GM18870 (cell line): ENCODE measurements around the gene PEBP1.
"Not testable (repeated sequence)": the region's sequence is repeated elsewhere in the genome, so short reads cannot be mapped to it uniquely, and the experiment has no call there.

Experiments
- ATAC-seq: cut with Tn5 transposase; IDR thresholded peaks from one replicate; pipeline ENCODE4 v1.9.1; 2021; ENCODE audit warnings: moderate library complexity; ENCODE audit not compliant: unreplicated experiment

The PEBP1 gene

DNA sequence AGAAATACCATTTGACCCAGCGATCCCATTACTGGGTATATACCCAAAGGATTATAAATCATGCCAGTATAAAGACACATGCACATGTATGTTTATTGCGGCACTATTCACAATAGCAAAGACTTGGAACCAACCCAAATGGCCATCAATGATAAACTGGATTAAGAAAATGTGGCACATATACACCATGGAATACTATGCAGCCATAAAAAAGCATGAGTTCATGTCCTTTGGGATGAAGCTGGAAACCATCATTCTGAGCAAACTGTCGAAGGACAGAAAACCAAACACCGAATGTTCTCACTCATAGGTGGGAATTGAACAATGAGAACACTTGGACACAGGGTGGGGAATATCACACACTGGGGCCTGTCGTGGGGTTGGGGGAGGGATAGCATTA is 6.5 kb upstream of the PEBP1 start:
- not testable (repeated sequence) for ATAC-seq

DNA sequence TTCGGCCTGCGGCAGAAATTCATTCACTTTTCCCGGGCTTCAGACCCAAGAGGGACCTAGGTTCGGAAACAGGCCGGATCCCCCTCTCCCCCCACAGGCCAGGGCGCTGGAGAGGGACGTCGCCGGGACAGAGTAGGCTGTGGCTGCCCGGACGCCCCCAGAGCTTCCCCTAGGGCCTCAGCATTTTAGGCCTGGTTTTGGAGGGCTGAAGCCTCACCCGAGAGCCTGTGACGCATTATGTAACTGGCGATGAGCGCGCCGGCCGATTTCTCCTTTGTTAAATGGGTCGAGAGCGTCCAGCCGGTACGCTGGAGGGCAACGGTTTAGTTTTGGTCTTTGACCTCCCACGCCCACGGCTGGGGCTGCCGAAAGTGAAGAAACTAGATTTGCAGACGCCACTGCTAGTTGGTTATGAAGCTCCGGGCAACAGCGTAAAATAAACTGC is 657 bp downstream of the PEBP1 start:
- ATAC-seq = peak; percentile 27

DNA sequence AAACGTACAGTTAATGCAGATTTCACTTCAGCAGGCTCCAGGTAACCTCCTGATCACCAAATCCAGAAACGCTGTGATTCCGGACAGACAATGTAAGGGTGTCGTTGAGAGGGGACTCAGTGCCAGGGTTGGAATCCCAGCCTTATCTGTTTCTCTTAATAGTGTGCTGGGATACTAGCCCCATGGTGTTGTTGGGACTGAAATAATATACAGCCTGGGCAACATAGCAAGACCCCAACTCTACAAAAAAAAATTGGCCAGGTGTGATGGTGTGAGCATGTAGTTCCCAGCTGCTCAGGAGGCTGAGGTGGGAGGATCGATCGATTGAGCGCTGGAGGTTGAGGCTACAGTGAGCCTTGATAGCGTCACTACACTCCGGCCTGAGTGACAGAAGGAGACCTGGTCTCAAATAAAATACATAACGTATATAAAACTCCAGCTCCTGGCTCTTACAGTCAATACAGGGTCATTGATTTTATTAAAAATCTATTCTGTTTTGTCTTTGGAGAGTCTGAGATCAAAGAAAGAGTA is 1.3 kb downstream of the PEBP1 start:
- ATAC-seq = no peak

DNA sequence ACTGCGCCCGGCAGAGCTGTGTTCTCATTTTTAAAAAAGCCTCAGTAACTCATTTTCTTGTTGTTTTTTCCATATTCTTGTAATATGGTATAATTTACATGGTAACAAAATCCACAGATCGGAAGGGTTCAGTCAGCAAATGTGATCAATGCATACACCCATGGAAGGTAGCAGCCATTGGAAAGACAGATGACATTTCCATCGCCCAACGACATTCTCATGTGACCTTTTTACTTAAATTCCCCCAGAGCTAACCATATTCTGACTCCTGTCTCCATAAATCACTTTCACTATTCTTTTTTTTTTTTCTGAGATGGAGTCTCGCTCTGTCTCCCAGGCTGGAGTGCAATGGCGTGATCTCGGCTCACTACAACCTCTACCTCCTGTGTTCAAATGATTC is 4.9 kb downstream of the PEBP1 start:
- no peak for ATAC-seq

DNA sequence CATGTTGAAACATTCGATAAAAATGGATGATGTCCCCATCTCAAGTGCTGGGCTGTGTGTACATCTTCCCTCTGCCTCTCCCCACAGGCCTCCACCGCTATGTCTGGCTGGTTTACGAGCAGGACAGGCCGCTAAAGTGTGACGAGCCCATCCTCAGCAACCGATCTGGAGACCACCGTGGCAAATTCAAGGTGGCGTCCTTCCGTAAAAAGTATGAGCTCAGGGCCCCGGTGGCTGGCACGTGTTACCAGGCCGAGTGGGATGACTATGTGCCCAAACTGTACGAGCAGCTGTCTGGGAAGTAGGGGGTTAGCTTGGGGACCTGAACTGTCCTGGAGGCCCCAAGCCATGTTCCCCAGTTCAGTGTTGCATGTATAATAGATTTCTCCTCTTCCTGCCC is 8.6 kb downstream of the PEBP1 start:
- no peak for ATAC-seq

DNA sequence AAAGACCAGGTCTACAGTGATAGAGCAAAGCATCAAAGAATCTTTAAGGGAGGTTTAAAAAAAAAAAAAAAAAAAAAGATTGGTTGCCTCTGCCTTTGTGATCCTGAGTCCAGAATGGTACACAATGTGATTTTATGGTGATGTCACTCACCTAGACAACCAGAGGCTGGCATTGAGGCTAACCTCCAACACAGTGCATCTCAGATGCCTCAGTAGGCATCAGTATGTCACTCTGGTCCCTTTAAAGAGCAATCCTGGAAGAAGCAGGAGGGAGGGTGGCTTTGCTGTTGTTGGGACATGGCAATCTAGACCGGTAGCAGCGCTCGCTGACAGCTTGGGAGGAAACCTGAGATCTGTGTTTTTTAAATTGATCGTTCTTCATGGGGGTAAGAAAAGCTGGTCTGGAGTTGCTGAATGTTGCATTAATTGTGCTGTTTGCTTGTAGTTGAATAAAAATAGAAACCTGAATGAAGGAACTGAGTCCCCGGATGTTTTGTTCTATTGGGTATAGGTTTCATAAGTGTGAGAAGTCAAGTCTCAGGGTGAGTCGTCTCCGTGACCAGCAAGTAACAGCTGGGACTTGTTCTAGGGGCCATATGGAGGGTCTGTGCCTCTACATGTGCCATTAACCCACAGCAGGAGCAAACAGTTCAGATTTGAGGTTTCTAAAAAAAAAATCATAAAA is 9.3 kb downstream of the PEBP1 start:
- no peak for ATAC-seq

DNA sequence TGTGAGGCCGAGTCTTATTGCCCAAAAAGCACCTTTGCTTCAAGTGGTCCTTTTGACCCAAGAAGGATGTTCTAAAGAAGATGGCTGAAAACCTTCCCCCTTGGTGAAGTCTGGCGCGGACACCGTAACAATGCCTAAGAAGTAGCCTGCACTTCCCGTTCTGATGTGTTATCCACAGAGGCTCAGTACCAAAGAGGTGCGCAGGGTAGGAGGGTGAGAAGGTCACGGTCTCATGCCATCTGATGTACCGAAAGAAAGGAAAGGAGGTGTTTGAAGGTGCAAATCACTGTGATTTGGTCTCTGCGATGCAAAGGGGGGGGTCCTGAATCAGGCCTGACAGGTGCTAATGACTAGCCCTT is 9.9 kb downstream of the PEBP1 start:
- ATAC-seq = no peak

DNA sequence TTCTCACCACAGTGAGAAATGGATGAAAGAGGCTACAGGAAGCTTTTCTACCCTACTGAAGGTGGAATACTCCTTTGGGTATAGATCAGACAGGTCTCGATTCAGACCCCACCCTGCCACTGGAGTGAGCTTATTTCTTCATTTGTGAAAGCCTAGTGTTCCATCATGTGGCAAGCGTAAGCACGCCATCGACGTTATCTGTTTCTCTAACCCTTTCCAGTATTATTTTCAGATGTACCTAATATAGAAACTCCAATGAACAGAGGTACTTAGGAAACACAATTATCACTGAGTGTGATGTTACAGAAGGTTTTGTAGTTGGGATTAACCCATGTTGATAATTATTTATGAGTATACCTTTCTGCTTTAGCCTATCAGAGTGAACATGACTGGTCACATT is 12.4 kb downstream of the PEBP1 start:
- no peak for ATAC-seq

DNA sequence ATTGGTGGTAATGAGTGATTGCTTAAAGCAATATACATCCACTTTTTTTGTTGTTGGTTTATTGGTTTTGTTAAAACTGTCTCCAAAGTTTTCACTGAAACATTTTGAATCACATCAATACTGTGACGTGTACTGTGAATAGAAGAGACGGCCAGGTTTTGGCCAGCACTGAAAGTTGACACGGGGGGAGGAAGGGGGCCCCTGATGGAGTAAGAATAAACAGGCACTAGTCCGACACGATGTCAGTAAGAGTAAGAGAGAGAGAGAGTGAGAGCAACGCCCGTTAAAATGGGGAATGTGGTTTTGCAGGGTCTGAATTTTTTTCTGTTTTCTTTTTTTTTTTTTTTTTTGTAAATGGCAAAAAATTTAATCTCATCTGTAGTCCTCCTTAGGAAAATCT is 14.7 kb downstream of the PEBP1 start:
- ATAC-seq = no peak

DNA sequence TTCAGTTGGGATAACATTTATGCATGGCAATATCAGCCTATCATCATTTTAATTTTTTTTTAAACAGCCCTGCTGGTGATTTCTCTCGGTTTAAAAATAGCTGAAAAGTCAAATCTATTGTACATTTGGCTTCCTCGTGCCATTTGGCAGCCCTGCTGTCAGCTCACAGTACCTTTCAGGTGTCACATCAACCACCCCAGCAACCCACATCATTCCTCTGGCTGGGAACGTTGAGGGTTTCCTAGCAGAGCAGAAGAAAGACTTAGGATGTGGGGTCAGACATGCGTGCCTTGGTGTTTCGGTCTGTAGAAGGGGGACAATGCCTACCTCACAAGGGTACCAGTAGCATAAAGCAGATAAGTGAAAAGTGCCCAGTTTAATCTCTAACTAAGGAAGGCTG is 15.8 kb downstream of the PEBP1 start:
- no peak for ATAC-seq

DNA sequence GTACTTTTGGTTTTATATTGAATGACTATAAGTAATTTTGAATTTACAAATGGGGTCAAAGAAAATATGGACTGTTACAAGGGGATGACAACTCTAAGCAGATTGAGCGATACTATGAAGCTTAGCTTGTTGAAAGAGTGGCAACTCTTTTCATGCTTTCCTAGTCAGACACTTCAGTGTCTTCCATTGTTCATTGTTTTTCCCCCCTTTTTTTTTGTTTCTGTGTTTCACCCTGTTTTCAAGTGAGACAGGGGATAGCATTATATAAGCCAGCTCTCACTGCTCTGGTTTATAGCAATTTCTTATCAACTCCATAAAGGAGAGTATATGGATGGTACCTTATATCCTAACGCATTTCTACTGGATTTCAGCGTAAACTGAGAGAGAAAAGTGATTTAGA is 24.6 kb downstream of the PEBP1 start:
- no peak for ATAC-seq

DNA sequence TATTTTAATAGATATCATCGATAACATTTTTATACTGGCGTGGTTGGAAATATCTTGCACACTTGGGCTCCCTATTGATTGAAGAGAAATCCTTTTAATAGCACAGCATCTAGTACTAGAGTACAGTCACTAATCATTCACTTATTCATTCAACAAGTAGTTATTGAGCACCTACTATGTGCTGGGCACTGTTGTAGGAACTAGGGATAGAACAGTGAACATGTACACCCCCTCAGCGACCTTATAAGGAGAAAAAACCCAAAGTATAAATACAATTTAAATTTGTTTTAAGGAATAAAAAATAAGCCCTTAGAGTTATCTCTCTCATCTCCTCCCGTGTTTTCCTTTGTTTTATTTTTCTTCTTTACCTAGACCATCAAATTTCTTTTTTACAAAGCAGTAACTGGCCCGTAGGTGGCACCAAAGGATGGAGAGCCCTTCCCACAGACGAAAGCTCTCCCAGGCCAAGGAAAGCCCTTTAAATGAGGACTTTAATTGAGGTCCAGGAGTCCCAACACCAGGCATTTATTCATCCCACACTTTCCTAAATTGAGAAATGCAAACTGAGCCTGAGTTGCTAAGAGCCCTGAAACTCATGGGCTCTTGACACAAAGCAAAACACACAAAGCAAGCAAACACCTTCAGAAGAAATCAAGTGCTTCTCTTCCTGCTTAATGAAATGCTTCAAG is 29.0 kb downstream of the PEBP1 start:
- ATAC-seq = no peak

DNA sequence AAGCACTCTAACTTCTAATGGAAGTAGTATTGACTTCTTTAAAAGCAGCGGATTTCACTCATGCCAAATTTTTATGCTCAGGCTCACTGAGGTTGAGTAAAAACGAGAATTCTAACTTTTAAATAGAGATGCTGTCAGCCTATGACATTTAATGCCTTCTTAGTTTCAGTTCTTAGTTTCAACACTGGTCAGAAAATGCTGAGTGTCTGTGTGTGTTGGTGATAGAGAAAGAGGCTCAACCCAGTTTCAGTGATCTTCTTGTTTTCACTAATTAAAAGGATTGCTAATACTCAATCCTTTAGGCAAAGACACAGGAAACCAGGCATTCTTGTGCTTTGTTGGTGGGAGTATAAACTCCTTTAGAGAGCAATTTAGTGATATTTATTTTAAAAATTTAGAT is 31.0 kb downstream of the PEBP1 start:
- ATAC-seq = peak; percentile 98

DNA sequence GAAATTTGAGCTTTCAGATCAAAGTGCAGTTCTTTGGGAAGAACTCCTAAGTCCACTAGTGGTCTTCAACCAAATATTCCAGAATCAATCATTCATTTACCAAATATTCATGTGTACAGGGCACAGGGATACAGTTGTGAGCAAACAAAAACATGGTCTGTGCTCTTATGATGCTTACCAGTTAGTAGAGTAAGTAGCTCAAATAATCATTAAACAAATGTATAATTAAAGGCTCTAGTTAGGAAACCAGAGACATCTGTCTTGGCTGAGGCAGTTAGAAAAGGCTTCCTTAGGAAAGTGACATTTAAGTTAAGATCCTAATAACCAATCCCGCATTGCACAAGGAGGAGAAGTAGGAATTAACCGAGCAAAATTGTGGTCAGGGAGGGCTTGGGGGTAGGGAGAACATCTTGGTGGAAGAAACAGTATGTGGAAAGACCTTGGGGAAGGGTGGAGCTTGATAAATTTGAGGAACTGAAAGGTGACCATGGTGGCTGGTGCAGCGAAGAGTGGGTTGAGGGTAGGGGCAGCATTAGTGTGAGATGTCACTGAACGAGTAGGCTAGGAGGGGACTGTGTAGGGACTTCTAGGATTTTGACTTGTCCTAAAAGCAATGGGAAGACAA is 40.0 kb downstream of the PEBP1 start:
- peak; percentile 87 for ATAC-seq

DNA sequence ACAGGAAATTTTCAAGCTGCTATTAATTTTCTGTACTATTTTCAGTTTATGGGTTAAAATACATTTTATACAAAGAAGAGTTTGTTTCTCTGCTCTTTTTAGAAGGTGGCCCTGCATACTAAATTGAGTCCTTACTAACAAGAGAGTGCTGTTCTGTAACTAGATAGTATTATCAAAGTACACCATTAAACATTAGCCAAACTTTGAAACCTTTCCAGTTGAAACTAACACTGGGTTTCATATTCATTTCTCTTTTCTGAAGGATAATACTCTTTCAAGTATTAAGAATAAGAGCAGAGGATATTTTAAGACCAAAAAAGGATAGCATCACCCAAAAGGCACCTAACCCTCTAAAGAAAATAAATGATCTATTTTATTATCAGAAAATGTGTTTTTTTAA is 47.2 kb downstream of the PEBP1 start:
- ATAC-seq = peak; percentile 47

DNA sequence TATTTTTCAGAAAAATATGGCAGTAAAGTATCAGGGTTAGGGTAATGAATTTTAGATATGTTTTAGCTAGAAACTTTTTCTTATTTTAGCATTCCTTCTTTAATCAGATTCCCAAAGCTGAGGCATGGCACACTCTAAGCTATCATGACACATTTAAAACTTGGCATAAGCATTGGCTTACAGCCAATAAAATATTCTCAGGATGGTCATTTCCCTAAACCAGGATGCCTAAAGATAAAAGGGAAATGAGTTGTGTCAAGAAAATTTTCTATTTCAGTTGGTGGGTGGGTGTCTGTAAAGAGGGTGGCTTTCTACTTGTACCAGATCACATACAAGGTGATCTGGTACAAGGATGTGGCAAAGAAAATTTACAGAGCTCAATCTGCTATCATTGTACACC is 47.8 kb downstream of the PEBP1 start:
- no peak for ATAC-seq

DNA sequence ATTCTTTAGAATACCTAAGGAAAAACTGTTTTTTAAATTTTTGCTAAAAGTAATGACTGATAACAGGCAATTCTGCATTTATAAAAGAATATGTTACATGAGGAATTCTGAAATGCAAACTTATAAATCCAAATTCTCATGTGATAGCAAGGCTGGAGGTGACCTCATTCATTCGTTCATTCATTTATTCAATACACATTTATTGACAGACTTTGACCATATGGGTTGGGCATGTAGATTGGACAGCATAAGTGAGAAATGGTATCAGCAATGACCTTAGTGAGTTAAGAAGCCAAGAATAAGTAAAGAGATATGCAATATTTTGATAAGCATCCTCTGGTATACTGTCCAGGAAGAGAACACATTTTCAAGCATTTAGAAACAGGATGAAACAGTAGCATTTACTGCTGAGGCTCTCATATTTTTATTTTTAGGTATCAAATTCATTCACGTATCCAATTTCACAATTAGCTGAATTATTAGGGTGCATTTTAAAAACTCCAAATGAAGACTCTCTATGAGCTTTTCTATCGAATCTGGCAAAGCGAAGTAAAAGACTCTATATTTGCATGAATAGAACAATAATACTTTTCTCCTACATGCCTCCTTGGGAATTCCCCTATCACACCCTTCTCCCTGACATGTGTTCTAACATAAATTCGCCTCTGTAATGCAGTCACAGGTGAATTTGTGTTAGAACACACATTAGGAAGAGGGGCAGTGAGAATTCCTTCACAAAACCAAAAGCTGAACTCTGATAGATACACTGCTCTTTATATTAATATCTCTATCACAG is 49.9 kb downstream of the PEBP1 start:
- no peak for ATAC-seq

DNA sequence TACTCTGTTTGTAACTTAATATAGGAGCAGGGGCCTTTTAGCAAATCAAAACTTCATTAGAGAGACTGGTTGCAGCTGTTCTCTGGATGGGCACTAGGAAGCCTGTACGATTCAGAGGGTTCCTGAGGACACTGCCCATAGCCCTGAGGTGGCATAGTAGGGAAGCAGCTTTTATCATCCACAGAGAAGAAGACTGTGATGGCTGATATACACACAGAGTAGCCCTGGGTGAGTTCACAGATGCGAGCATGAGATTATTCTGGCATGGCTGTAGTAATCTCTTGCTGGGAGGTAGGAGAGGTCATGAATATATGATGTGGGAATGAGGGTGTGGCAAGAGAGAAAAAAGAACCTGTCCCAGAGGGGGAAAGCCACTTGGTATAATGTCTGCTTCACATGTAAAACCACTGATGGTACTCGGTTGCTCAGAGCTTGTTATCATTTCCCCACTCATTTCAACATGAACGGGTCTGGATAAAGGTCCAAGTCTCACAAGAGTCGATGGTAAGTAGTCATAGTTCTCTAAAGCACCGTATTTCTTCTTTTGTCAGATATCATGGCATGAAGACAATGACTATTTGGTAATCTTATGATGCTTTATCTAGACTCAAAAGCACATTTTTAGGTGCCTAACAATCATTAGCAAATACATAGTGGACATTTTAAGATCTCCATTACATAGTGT is 52.0 kb downstream of the PEBP1 start:
- ATAC-seq = no peak

DNA sequence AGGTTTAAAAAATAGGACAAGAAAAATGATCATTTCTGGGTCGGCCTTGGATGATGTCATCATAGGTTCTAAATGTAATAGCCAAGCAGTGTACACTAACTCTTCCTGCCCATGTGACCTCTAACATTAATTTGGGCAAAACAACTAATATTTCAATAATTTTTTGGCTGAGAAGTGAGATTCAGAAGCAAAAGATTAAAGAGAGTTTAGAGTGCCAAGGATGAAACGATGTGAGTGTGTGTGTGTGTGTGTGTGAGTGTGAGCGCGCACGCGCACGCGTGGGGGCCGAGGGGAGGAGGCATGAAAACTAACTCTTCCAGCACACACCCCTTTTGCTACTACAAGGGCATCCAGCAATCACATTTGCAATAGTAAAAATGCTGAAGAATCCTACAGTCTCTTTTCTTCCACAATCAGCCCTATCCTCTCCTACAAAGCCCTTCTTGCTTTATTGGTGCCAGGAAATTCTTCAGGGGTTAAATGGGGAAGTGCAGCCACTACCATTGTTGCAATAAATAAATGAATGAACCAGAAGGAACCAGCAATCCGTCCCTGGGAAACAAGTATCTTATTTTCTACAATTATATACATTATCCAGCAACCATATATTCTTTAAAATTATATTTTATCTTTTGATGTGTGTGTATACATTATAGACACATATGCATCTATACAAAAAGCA is 52.9 kb downstream of the PEBP1 start:
- ATAC-seq = no peak

DNA sequence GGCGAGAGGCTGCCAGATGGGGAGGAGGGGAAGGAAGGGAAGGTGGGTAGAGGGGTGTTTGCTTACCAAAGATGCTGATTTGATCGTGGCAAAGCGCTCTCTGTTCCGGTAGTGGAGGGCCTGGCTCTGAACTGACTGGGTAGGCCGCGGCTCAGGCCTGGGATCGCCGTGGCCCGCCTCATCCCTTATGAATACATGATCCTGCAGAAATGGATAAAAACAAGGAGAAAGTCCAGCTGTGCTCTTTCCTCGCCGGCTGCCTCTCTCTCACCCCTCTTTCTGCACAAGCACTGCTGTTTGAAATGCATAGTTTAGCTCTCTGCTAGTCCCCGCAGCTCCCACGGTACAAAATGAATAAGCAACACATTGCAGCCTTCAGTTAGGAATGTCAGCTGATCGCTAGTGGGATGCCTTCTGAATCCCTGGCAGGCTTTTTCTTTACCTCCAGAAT is 53.8 kb downstream of the PEBP1 start:
- no peak for ATAC-seq
